Stimulated activated effector memory CD8-positive, alpha-beta T cell treated with anti-CD3 and anti-CD28 coated beads, Interleukin-12 subunit alpha, Interleukin-12 subunit beta, amount 100 ng/mL, for 72 hours (primary cell): ENCODE measurements around the gene CALY.
"Not testable (repeated sequence)": the region's sequence is repeated elsewhere in the genome, so short reads cannot be mapped to it uniquely, and the experiment has no call there.

Source experiments
- ATAC-seq: fragments of 150-1000 bp; cut with Tn5 transposase; 2 replicates; pipeline ENCODE4 v1.10.0; 2021
- DNase-seq, 2 donors: peaks; one replicate each; pipeline ENCODE4 v3.0.0; 2021 to 2022; ENCODE audit warnings: low spot score in 2 of 2
- H3K27ac Mint-ChIP-seq: one replicate; pipeline ENCODE4 v1.8.0; 2022; ENCODE audit warnings: mild to moderate bottlenecking, mixed read lengths
- H3K36me3 Mint-ChIP-seq: one replicate; pipeline ENCODE4 v1.8.0; 2022; ENCODE audit warnings: mild to moderate bottlenecking, mixed read lengths
- H3K4me1 Mint-ChIP-seq: one replicate; pipeline ENCODE4 v1.8.0; 2022; ENCODE audit warnings: mixed read lengths
- H3K4me3 Mint-ChIP-seq: one replicate; pipeline ENCODE4 v1.8.0; 2022; ENCODE audit warnings: mild to moderate bottlenecking, mixed read lengths
- H3K9me3 Mint-ChIP-seq: one replicate; pipeline ENCODE4 v1.8.0; 2022; ENCODE audit warnings: mixed read lengths

Gene CALY

GRCh38 chr10:133332936-133333699, 3.6 kb downstream of the CALY start:
- H3K27ac Mint-ChIP-seq, result no peak overlapping the region
- no peaks in the 10 kb centered on the region for H3K36me3 Mint-ChIP-seq
- DNase-seq, result no peak
- ATAC-seq, result no peak
- peaks cover 11% of the 10 kb centered on the region for H3K4me1 Mint-ChIP-seq
- no peak overlapping the region for H3K4me3 Mint-ChIP-seq
- H3K9me3 Mint-ChIP-seq, result no peaks in the 10 kb centered on the region

DNA sequence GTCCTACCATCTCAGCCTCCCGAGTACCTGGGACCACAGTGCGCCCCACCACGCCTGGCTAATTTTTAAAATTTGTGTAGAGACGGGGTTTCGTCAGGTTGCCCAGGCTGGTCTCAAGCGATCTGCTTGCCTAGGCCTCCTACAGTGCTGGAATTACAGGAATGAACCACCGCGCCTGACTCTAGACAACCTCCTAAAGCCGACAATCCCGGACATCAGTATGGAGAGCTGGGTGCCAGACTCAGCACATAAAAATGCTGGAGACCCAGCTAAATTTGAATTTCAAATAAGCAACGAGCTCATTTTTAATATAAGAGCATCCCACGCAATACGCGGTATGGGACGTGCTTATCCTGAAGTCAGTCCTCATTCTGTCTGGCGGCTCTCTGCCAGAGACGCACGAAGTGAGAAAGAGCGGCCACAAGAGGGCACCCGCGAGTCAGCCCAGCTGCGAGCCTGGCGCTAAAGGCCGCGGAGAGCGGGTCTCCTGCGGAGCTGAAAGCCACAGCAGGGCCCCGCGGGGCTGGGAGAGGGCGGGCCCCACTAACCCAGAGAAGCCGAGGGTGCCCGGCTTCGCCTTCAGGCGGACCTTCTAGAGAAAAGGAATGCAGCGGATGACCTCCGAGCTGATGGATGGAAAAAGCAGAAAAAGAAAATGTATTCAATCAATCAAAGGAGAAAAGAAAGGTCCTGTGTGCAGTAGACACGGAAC, 7.0 kb downstream of the CALY start:
- ATAC-seq, result peak; percentile 92
- peaks cover 15% of the 10 kb centered on the region for H3K4me1 Mint-ChIP-seq
- peak; percentile 82 to 91 for DNase-seq
- no peak overlapping the region for H3K27ac Mint-ChIP-seq
- peak overlapping the region; percentile 65 for H3K4me3 Mint-ChIP-seq
- H3K36me3 Mint-ChIP-seq, result no peaks in the 10 kb centered on the region
- H3K9me3 Mint-ChIP-seq, result no peaks in the 10 kb centered on the region

GRCh38 chr10:133328358-133329343, 8.0 kb downstream of the CALY start:
- Mint-ChIP-seq H3K36me3 (no peaks in the 10 kb centered on the region), H3K27ac (no peak overlapping the region), H3K4me3 (no peak overlapping the region), H3K9me3 (no peaks in the 10 kb centered on the region), H3K4me1 (peaks cover 13% of the 10 kb centered on the region)
- peak in 1 of 2 donors; percentile 1 for DNase-seq
- no peak for ATAC-seq

- H3K36me3 Mint-ChIP-seq, result no peaks in the 10 kb centered on the region
- peaks cover 13% of the 10 kb centered on the region for H3K4me1 Mint-ChIP-seq
- H3K4me3 Mint-ChIP-seq, result no peak overlapping the region
- H3K27ac Mint-ChIP-seq, result no peak overlapping the region
- DNase-seq (peak in 1 of 2 donors; percentile 2), ATAC-seq (no peak)
- no peaks in the 10 kb centered on the region for H3K9me3 Mint-ChIP-seq
Observed at GRCh38 chr10:133327651-133328357, 8.9 kb downstream of the CALY start.

DNA sequence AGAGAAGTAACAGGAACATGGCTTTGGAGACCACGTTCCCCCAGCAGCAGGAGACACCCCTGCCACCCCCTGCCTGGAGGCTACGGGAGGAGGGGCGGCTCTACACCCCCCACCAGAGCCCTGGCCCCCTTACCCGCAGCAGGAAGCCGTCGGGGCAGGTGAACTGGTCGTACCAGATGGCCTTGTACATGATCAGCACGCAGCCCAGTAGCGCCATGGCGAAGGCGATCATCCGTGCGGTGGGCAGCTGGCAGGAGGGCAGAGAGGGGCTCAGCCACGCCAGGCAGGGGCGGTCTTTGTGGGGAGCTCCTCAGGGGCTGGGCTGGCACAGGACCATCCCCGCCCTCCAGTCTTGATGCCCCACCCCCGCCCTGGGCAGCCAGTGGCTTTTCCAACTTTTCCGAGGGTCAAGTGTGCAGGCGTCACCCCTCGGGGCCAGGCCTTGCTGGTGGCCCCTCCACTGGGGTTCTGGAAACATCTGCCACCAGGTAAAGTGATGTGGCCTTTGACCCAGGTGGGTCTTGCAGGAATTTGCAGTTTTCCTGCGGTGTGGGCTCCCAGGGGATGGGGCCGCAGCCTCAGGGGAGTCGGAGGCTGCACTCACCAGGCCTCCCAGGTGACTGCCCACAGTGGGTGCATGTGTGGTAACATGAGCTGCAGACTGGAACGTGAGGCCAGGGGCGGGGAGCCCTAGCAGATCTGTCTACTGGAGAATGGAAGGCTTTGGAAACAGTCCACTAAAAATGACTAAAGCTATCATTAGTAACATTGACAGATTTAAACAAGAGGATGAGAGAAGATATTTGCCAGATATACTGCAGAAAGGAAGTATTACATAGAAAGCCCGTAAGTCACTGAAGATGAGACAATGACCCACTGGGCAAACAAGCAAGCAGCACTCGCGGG, 9.7 kb downstream of the CALY start:
- Mint-ChIP-seq H3K36me3 (no peaks in the 10 kb centered on the region), H3K4me3 (no peak overlapping the region), H3K27ac (no peak overlapping the region), H3K4me1 (peaks cover 13% of the 10 kb centered on the region), H3K9me3 (no peaks in the 10 kb centered on the region)
- no peak for ATAC-seq
- DNase-seq, result no peak

- no peak overlapping the region for H3K27ac Mint-ChIP-seq
- DNase-seq (no peak), ATAC-seq (no peak)
- H3K36me3 Mint-ChIP-seq, result no peaks in the 10 kb centered on the region
- peaks cover 13% of the 10 kb centered on the region for H3K4me1 Mint-ChIP-seq
- H3K9me3 Mint-ChIP-seq, result no peaks in the 10 kb centered on the region
- peak overlapping the region; percentile 66 for H3K4me3 Mint-ChIP-seq
Observed at GRCh38 chr10:133326223-133326551, 10.5 kb downstream of the CALY start.

- H3K4me3 Mint-ChIP-seq, result peak overlapping the region; percentile 66
- H3K36me3 Mint-ChIP-seq, result no peaks in the 10 kb centered on the region
- peaks cover 13% of the 10 kb centered on the region for H3K4me1 Mint-ChIP-seq
- H3K27ac Mint-ChIP-seq, result no peak overlapping the region
- H3K9me3 Mint-ChIP-seq, result no peaks in the 10 kb centered on the region
- DNase-seq, result no peak
- ATAC-seq, result no peak
Observed at GRCh38 chr10:133325440-133326222, 11.1 kb downstream of the CALY start.

- DNase-seq (no peak), ATAC-seq (no peak)
- Mint-ChIP-seq H3K36me3 (no peaks in the 10 kb centered on the region), H3K27ac (no peak overlapping the region), H3K4me3 (peak overlapping the region; percentile 66), H3K9me3 (no peaks in the 10 kb centered on the region), H3K4me1 (peaks cover 11% of the 10 kb centered on the region)
Observed at GRCh38 chr10:133324857-133325260, 11.8 kb downstream of the CALY start.

DNA sequence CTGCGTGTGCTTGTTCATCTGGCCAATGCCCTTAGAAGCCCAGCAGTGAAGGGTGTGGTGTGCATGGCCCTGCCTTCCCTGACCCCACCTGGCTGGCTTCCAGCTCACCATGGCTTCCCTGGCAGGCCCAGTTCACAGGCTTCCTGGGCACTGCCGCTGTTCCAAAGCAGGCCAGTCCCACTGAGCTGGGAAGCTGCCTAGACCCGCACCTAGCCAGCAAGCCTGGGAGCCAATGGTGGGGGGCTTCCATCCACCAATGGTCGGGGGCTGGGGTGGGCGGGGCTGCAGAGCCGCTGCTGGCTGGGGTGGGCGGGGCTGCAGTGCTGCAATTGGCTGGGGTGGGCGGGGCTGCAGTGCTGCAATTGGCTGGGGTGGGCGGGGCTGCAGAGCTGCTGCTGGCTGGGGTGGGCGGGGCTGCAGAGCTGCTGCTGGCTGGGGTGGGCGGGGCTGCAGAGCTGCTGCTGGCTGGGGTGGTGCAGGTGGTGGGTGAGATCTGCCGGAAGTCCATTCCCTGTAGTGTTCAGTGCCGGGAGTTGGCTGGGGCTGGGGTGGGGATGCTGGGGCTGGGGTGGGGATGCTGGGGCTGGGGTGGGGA, 12.4 kb downstream of the CALY start:
- Mint-ChIP-seq H3K36me3 (no peaks in the 10 kb centered on the region), H3K9me3 (no peaks in the 10 kb centered on the region), H3K27ac (no peak overlapping the region), H3K4me1 (peaks cover 12% of the 10 kb centered on the region), H3K4me3 (peak overlapping the region; percentile 66)
- ATAC-seq (peak; percentile 72), DNase-seq (no peak)

DNA sequence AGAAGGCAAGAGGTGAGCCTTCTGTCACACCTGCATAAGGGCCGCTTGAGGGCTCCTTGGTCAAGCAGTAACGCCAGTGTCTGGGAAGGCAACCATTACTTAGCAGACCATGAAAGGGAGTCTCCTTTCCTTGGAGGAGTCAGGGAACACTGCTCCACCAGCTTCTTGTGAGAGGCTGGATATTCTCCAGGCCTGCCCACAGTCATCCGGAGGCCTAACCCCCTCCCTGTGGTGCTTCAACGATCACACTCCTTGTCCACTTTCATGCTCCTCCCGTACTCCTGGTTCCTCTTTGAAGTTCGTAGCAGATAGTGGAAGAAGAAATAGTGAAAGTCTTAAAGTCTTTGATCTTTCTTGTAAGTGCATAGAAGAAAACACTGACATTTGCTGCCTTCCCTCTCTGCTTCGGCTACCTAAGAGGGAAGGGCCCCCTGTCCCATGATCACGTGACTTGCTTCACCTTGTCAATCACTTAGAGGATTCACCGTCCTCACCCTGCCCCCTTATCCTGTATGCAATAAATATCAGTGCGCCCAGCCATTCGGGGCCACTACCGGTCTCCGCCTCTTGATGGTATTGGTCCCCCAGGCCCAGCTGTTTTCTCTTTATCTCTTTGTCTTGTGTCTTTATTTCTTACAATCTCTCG, 14.5 kb downstream of the CALY start:
- not testable (repeated sequence) for DNase-seq, H3K9me3 Mint-ChIP-seq, H3K27ac Mint-ChIP-seq, H3K36me3 Mint-ChIP-seq, ATAC-seq, H3K4me3 Mint-ChIP-seq
- H3K4me1 Mint-ChIP-seq, result peaks cover 19% of the 10 kb centered on the region

DNA sequence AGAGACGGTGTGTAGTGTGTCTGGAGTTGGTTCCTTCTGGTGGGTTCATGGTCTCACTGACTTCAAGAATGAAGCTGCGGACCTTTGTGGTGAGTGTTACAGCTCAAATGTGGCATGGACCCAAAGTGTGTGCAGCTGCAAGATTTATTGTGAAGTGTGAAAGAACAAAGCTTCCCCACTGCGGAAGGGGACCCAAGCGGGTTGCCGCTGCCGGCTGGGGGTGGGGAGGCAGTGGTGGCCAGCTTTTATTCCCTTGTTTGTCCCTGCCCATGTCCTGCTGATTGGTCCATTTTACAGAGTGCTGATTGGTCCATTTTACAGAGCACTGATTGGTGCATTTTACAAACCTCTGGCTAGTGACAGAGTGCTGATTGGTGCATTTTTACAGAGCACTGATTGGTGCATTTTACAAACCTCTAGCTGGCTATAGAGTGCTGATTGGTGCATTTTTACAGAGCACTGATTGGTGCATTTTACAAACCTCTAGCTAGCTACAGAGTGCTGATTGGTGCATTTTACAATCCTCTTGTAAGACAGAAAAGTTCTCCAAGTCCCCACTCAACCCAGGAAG, 15.8 kb downstream of the CALY start:
- ATAC-seq, H3K27ac Mint-ChIP-seq, H3K36me3 Mint-ChIP-seq, H3K9me3 Mint-ChIP-seq, H3K4me3 Mint-ChIP-seq, DNase-seq: not testable (repeated sequence)
- peaks cover 19% of the 10 kb centered on the region for H3K4me1 Mint-ChIP-seq

DNA sequence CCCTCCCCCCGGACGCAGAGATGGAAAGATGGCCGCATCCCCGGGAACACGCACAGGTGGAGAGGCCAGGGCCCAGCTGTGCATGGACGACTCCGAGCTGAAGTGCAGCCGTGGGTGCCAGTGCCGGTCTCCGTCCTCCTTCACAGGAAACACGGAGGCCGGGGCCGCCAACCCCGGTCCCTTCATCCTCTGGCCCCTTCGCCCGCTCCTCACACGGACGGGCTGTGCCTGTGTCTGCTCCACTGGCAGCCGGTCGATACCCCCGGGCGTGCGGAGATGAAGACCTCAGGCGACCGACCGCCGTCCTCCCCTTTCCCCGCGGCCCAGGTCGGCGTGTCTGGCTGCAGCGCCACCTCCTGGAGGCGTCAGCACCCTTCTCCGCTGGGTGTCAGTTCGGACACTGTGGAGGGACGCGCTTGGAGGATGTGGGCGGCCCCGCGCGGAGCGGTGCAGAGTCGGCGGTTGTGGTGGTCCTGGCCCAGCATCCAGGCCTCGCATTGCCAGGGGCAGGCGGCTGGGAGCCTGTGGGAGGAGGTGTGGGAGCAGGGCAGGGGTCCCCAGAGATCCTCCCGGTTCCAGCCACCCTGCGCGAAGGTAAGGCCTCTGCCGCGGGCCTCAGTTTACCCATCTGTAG, 18.1 kb downstream of the CALY start:
- Mint-ChIP-seq H3K4me3 (peak overlapping the region; percentile 39), H3K4me1 (peaks cover 20% of the 10 kb centered on the region), H3K27ac (no peak overlapping the region), H3K36me3 (peaks cover 8% of the 10 kb centered on the region), H3K9me3 (no peaks in the 10 kb centered on the region)
- ATAC-seq (peak; percentile 97), DNase-seq (peak; percentile 73 to 89)
